K562 (cell line): Measurements from ENCODE around the gene TRIM2. TPM values are rescaled to one million over a fixed set of nuclear protein-coding genes. Genes with fewer than 3 reads are reported as not detected.

Source experiments
- ATAC-seq: fragments of 200-7000 bp; cut with Tn5 transposase; 3 replicates; pipeline ENCODE4 v1.9.1; 2020; ENCODE audit warnings: moderate library complexity
- BruUV-seq: library from RNA; stranded (reverse); fragments of 400-500 nt; replicated peaks from 2 replicates; lab custom pipeline; 2021; lab: Mats Ljungman, UMichigan
- CTCF ChIA-PET: fragments of 300-600 bp; formaldehyde crosslinking; extraction: SDS; loops from one replicate; lab custom pipeline; 2021; ENCODE audit warnings: low intra/inter-chr PET ratio; lab: Yijun Ruan, JAX
- POLR2A ChIA-PET: fragments of 300-600, 350-650 bp; sonication (Branson Sonifier 250); formaldehyde crosslinking; extraction: SDS; loops from one replicate; lab custom pipeline; 2021; ENCODE audit warnings: antibody characterized with exemption, inconsistent platforms; lab: Yijun Ruan, JAX
- DNase-seq, 4 experiments: peaks; one replicate each; pipeline versions ENCODE4 v3.0.0 to v3.0.0-alpha.2; 2011 to 2018; ENCODE audit warnings: low spot score in 3 of 4, mixed read lengths in 3 of 4; ENCODE audit errors: extremely low read depth in 1 of 4
- FAIRE-seq: peaks from 2 replicates; lab custom pipeline; 2011; peaks lifted over from hg19 to GRCh38; lab: Jason Lieb, UNC
- H2AFZ ChIP-seq: 2 replicates; pipeline ENCODE4 v1.6.0; 2011; ENCODE audit warnings: low read depth, low read length, control low read depth, inconsistent platforms
- H3K27ac ChIP-seq: fragments of 200-600 bp; 3 replicates; pipeline ENCODE4 v1.8.0; 2011; ENCODE audit warnings: low read depth, mild to moderate bottlenecking, control low read depth, inconsistent platforms, low read length, moderate library complexity, mixed read lengths; ENCODE audit errors: extremely low read depth
- H3K27me3 ChIP-seq, 2 experiments: fragments of 300-600 bp in 1 of 2; 2 replicates in 1 of 2; 3 replicates in 1 of 2; pipeline versions ENCODE4 v1.6.0 to v1.8.0; 2011; ENCODE audit warnings: inconsistent platforms in 2 of 2, low read length in 2 of 2, mild to moderate bottlenecking in 1 of 2, mixed read lengths in 1 of 2, moderate library complexity in 1 of 2; ENCODE audit not compliant: control insufficient read depth in 2 of 2, insufficient read depth in 2 of 2
- H3K36me3 ChIP-seq: fragments of 300-600 bp; 3 replicates; pipeline ENCODE4 v1.8.0; 2011; ENCODE audit warnings: mild to moderate bottlenecking, low read length, inconsistent platforms; ENCODE audit not compliant: control insufficient read depth, insufficient read depth
- H3K4me1 ChIP-seq, 2 experiments: fragments of 200-600 bp in 1 of 2; replicated peaks in 1 of 2; 2 replicates in 1 of 2; 3 replicates in 1 of 2; pipeline versions ENCODE4 v1.5.1 to v1.8.0; 2011; ENCODE audit warnings: inconsistent platforms in 2 of 2, low read length in 2 of 2, mild to moderate bottlenecking in 1 of 2, mixed read lengths in 1 of 2, moderate library complexity in 1 of 2; ENCODE audit not compliant: control insufficient read depth in 2 of 2, insufficient read depth in 2 of 2
- H3K4me2 ChIP-seq: 2 replicates; pipeline ENCODE4 v1.6.1; 2011; ENCODE audit warnings: low read length, control low read depth, inconsistent platforms, mixed read lengths; ENCODE audit not compliant: insufficient read depth
- H3K4me3 ChIP-seq: fragments of 200-600 bp; sonication (generic), shearing (Covaris generic); 2 replicates; pipeline ENCODE4 v1.5.1; 2016; ENCODE audit warnings: control low read depth, inconsistent platforms
- H3K79me2 ChIP-seq: fragments of 200-600 bp; 3 replicates; pipeline ENCODE4 v1.8.0; 2011; ENCODE audit warnings: low read length, inconsistent platforms; ENCODE audit not compliant: control insufficient read depth, insufficient read depth
- H3K9ac ChIP-seq, 2 experiments: 2 replicates each; pipeline versions ENCODE4 v1.6.0 to v1.6.1; 2011; ENCODE audit warnings: low read depth in 2 of 2, low read length in 2 of 2, control low read depth in 1 of 2, inconsistent platforms in 1 of 2, mild to moderate bottlenecking in 1 of 2, mixed read lengths in 1 of 2; ENCODE audit not compliant: insufficient read depth in 1 of 2
- H3K9me1 ChIP-seq: one replicate; pipeline ENCODE4 v1.6.0; 2011; ENCODE audit warnings: inconsistent platforms, mild to moderate bottlenecking, low read length, moderate library complexity; ENCODE audit not compliant: control insufficient read depth, insufficient read depth
- H3K9me3 ChIP-seq: replicated peaks from 2 replicates; pipeline ENCODE4 v1.5.1; 2011; ENCODE audit warnings: low read depth, low read length, inconsistent platforms; ENCODE audit not compliant: control insufficient read depth, insufficient read depth
- H4K20me1 ChIP-seq: replicated peaks from 2 replicates; pipeline ENCODE4 v1.6.1; 2011; ENCODE audit warnings: low read length, inconsistent platforms, mixed read lengths; ENCODE audit not compliant: control insufficient read depth, insufficient read depth
- BHLHE40 ChIP-seq: IDR thresholded peaks from 2 replicates; pipeline ENCODE4 v1.6.1; 2011; ENCODE audit warnings: low read length, improper control_type of control experiment
- DNMT1 ChIP-seq: fragments of 450-650 bp; IDR thresholded peaks from 2 replicates; pipeline ENCODE4 v1.6.1; 2016; ENCODE audit warnings: antibody characterized with exemption, mild to moderate bottlenecking
- KDM1A ChIP-seq, 2 experiments: fragments of 450-650 bp; IDR thresholded peaks; 2 replicates each; pipeline ENCODE4 v1.6.1; 2016; ENCODE audit warnings: mild to moderate bottlenecking in 2 of 2
- MXI1 ChIP-seq: IDR thresholded peaks from 2 replicates; pipeline ENCODE4 v1.6.1; 2011; ENCODE audit warnings: low read depth, mild to moderate bottlenecking, improper control_type of control experiment, low read length
- POLR2AphosphoS2 ChIP-seq: IDR thresholded peaks from 2 replicates; pipeline ENCODE4 v1.6.1; 2012; ENCODE audit warnings: low read length, improper control_type of control experiment
- STAT5A ChIP-seq: IDR thresholded peaks from 2 replicates; pipeline ENCODE4 v1.6.1; 2012; ENCODE audit warnings: low read length, inconsistent platforms, borderline replicate concordance
- ZNF696 ChIP-seq: fragments of 250-450 bp; sonication (Bioruptor Pico); conservative IDR thresholded peaks from 2 replicates; pipeline ENCODE4 v1.4.0; 2020; ENCODE audit warnings: mild to moderate bottlenecking, moderate library complexity
- WGBS: fragments of 100-300 bp; shearing (Covaris generic); methylation state at CpG from one replicate; pipeline ENCODE4 v1.1.6; 2016; ENCODE audit warnings: low coverage, mixed read lengths; ENCODE audit not compliant: insufficient coverage; ENCODE audit errors: missing lambda C conversion rate; 5-methylcytosine and 5-hydroxymethylcytosine counted together
- in situ Hi-C: fragments of 300-500 bp; cut with MboI; formaldehyde crosslinking; loops from 4 replicates; pipeline ENCODE4 v1.15.0; 2018; ENCODE audit warnings: inconsistent platforms, mixed read lengths
- intact Hi-C: fragments of 100-400 bp; cut with micrococcal nuclease; formaldehyde crosslinking; loops from 2 replicates; pipeline ENCODE4 v1.14.2; 2022
- polyA plus RNA-seq, 8 experiments: library from polyadenylated mRNA; depleted of rRNA in 4 of 8; stranded (reverse) in 5 of 8; unstranded in 3 of 8; fragments of >200 nt; fragmentation: Nextera tagmentation in 2 of 8; fragmentation: Illumina TruSeq in 1 of 8; extraction: Ambion mirVana in 2 of 8; extraction: Trizol in 1 of 8; gene quantifications; 2 replicates each; pipeline versions ENCODE4 v1.2.1 to v1.2.3, GENCODE V29; 2011 to 2014; ENCODE audit warnings: inconsistent platforms in 1 of 8, missing spikeins in 1 of 8
- total RNA-seq, 7 experiments: library from RNA; depleted of rRNA in 6 of 7; stranded (reverse); fragments of >200 nt in 6 of 7; fragmentation: Illumina TruSeq in 2 of 7; extraction: Trizol in 2 of 7; gene quantifications; 2 replicates each; pipeline versions ENCODE4 v1.2.1 to v1.2.3, GENCODE V29; 2011 to 2021; ENCODE audit warnings: low replicate concordance in 1 of 7
- TF ChIP-seq, protein P1 (sequence below): sonication (generic); formaldehyde crosslinking; IDR thresholded peaks from 2 replicates; pipeline ENCODE4 v1.8.1; 2023; ENCODE audit warnings: mild to moderate bottlenecking, missing genetic modification reagents
- TF ChIP-seq, protein P2 (sequence below), 2 experiments: fragments of 450-650 bp in 1 of 2; sonication (generic) in 1 of 2; formaldehyde crosslinking in 1 of 2; IDR thresholded peaks in 1 of 2; conservative IDR thresholded peaks in 1 of 2; 2 replicates each; pipeline versions ENCODE4 v1.6.1 to v1.8.1; 2016 to 2023; ENCODE audit warnings: mild to moderate bottlenecking in 2 of 2, moderate library complexity in 2 of 2, inconsistent platforms in 1 of 2, missing genetic modification reagents in 1 of 2
- TF ChIP-seq, protein P3 (sequence below): fragments of 200-400 bp; formaldehyde crosslinking; IDR thresholded peaks from 2 replicates; pipeline ENCODE4 v1.6.1; 2017; ENCODE audit warnings: mild to moderate bottlenecking, low read depth, low read length, moderate library complexity

The TRIM2 gene
- total and polyA plus RNA-seq, 9 of the 15 experiments (the other 6 are each of a cell fraction or from before 2014, with no cell fraction given), result 0.01 to 0.41 (median 0.13) TPM; not detected in 1

DNA sequence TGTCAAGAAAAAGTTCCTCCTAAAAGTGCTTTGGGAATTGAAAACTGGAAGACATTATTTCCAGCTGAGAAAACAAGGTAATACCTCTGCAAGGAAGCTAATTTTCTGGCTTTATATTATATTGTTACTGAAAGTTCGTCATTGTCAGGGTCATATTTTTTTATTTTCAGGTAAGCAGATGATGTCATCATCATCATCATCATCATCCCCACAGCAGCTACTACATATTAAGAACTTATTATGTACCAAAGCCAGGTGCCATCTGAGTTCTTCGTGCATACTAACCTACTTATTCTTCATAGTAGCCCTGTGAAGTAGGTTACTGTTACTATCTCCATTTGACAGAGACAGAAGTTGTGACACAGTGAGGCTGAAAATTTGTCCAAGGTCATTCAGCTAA lies 87.3 kb downstream of the TRIM2 start:
- no peak for DNase-seq
- intact Hi-C loops, result no loop called here
- FAIRE-seq, result no peak

More for the DNA sequence above, 87.3 kb downstream of the TRIM2 start:
- ChIA-PET POLR2A (interaction anchor here (1.2 kb wide), 1 partner anchor 16 kb away, joined by 5 read pairs; no protein-coding TSS in a partner anchor), CTCF (no interaction called here)
- H3K27me3 ChIP-seq, result peaks cover 15 to 28% of the 10 kb centered on the region in 2 experiments
- no peaks in the 10 kb centered on the region for H3K9me3 ChIP-seq
- H3K4me2 ChIP-seq, result no peak overlapping the region
- TF ChIP-seq STAT5A (0 out of 2 replicates have a peak, but pooled peaks have one; percentile 13), POLR2AphosphoS2 (no peak), MXI1 (no peak), ZNF696 (CRISPR knock-in tag) (no peak), KDM1A (IDR thresholded peaks at IDR 0.05) (no peak), BHLHE40 (no peak), DNMT1 (no peak)
- TF ChIP-seq, protein P1, sequence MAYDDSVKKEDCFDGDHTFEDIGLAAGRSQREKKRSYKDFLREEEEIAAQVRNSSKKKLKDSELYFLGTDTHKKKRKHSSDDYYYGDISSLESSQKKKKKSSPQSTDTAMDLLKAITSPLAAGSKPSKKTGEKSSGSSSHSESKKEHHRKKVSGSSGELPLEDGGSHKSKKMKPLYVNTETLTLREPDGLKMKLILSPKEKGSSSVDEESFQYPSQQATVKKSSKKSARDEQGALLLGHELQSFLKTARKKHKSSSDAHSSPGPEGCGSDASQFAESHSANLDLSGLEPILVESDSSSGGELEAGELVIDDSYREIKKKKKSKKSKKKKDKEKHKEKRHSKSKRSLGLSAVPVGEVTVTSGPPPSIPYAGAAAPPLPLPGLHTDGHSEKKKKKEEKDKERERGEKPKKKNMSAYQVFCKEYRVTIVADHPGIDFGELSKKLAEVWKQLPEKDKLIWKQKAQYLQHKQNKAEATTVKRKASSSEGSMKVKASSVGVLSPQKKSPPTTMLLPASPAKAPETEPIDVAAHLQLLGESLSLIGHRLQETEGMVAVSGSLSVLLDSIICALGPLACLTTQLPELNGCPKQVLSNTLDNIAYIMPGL (CRISPR knock-in tag), result no peak
- TF ChIP-seq, protein P2, sequence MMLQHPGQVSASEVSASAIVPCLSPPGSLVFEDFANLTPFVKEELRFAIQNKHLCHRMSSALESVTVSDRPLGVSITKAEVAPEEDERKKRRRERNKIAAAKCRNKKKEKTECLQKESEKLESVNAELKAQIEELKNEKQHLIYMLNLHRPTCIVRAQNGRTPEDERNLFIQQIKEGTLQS (IDR thresholded peaks at IDR 0.05), result peak; percentile 71
- TF ChIP-seq, protein P2 (CRISPR knock-in tag; conservative IDR thresholded peaks at IDR 0.05), result no peak
- TF ChIP-seq, protein P3, sequence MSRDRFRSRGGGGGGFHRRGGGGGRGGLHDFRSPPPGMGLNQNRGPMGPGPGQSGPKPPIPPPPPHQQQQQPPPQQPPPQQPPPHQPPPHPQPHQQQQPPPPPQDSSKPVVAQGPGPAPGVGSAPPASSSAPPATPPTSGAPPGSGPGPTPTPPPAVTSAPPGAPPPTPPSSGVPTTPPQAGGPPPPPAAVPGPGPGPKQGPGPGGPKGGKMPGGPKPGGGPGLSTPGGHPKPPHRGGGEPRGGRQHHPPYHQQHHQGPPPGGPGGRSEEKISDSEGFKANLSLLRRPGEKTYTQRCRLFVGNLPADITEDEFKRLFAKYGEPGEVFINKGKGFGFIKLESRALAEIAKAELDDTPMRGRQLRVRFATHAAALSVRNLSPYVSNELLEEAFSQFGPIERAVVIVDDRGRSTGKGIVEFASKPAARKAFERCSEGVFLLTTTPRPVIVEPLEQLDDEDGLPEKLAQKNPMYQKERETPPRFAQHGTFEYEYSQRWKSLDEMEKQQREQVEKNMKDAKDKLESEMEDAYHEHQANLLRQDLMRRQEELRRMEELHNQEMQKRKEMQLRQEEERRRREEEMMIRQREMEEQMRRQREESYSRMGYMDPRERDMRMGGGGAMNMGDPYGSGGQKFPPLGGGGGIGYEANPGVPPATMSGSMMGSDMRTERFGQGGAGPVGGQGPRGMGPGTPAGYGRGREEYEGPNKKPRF, result no peak
- TF ChIP-seq, all 486 proteins: peak for 2
- in situ Hi-C loops, result no loop called here
- Histone ChIP-seq H3K36me3 (no peaks in the 10 kb centered on the region), H3K79me2 (no peaks in the 10 kb centered on the region), H3K9me1 (no peaks in the 10 kb centered on the region), H3K4me1 (peaks cover 0 to 9% of the 10 kb centered on the region in 2 experiments; a peak in 2 of 5 replicates), H2AFZ (no peak overlapping the region), H4K20me1 (no peaks in the 10 kb centered on the region), H3K27ac (no peak overlapping the region), H3K4me3 (no peak overlapping the region), H3K9ac (no peak overlapping the region)
- no peak for ATAC-seq
- 0% methylated on average over 2 of the region's 2 CpGs for WGBS
- no TSS peak for BruUV-seq
